ENCODE results near the gene DCLK1.

DCLK1 gene

DNA sequence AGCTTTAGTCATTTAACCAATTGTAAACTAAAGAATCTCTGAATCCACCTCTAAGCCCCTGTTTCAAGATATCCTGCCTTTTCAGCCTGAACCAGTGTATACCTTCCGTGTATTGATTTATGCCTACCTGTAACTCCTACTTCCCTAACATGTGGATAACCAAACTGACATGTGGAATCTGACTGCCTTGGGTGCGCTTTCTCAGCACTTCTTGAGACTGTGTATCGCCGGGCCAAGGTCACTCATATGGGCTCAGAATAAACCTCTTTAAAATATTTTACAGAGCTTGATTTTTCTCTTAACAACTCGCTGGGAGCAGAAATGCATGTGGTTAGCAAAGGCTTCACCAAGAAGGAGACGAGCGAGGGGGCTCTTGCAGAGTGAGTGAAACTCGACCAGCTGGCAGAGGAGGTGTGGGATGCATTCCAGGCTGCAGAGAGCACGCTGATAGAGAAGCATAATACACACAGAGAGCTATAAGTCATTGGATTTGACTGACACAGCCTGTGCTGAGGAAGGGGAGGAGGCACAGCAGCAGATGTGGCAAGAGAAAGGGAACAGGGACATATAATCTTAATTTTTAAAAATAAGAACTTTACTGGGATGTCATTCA is 386.5 kb downstream of the DCLK1 start:
- peaks cover 10 to 15% of the 10 kb centered on the region in 2 donors for H3K9me3 Mint-ChIP-seq
- DNase-seq, result no peak
- H3K4me1 Mint-ChIP-seq (ENCODE audit: low read depth in 2 of 2), result no peaks in the 10 kb centered on the region
- no peak overlapping the region for H3K27ac Mint-ChIP-seq
- no peak for ATAC-seq (replicated peaks)
- H3K4me3 Mint-ChIP-seq, result no peak overlapping the region
- H3K27me3 Mint-ChIP-seq, result no peaks in the 10 kb centered on the region
- peaks cover 3% of the 10 kb centered on the region for H3K36me3 Mint-ChIP-seq (ENCODE audit: insufficient read depth)

- H3K27me3 Mint-ChIP-seq, result no peaks in the 10 kb centered on the region
- ATAC-seq (replicated peaks) (no peak), DNase-seq (no peak)
- H3K4me3 Mint-ChIP-seq, result no peak overlapping the region
- no peak overlapping the region for H3K27ac Mint-ChIP-seq
- peaks cover 3% of the 10 kb centered on the region for H3K36me3 Mint-ChIP-seq (ENCODE audit: insufficient read depth)
- H3K9me3 Mint-ChIP-seq, result peaks cover 10 to 15% of the 10 kb centered on the region in 2 donors
- no peaks in the 10 kb centered on the region for H3K4me1 Mint-ChIP-seq (ENCODE audit: low read depth in 2 of 2)
Measured at GRCh38 chr13:35744144-35744543, 387.0 kb downstream of the DCLK1 start.

DNA sequence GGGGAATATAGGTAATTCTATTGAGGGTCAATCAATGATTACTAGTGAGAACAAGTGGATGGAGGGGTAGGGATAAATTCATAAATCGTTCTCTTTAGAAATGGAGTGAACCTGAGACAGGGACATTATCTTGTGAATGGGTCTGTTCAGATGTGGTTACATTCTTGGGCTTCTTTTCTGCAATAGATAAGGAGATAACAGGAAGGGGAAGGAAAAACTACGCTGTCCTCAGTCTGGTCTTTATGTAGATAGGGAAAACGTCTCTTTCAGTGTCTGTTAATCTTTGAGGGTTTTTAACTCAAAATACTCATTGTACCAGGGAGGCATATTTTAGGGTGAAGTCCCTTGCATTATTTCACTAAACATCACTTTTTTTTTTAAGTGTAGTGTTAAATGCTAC is 388.0 kb downstream of the DCLK1 start:
- Mint-ChIP-seq H3K27ac (no peak overlapping the region), H3K4me1 (ENCODE audit: low read depth in 2 of 2) (no peaks in the 10 kb centered on the region), H3K36me3 (ENCODE audit: insufficient read depth) (peaks cover 2% of the 10 kb centered on the region), H3K4me3 (no peak overlapping the region), H3K9me3 (peaks cover 13 to 15% of the 10 kb centered on the region in 2 donors), H3K27me3 (no peaks in the 10 kb centered on the region)
- no peak for DNase-seq
- ATAC-seq (replicated peaks), result no peak

GRCh38 chr13:35741657-35742056 is 389.5 kb downstream of the DCLK1 start:
- H3K36me3 Mint-ChIP-seq (ENCODE audit: insufficient read depth), result no peaks in the 10 kb centered on the region
- ATAC-seq (replicated peaks) (no peak), DNase-seq (no peak)
- H3K27ac Mint-ChIP-seq, result no peak overlapping the region
- H3K27me3 Mint-ChIP-seq, result no peaks in the 10 kb centered on the region
- peaks cover 8 to 10% of the 10 kb centered on the region in 2 donors for H3K9me3 Mint-ChIP-seq
- H3K4me3 Mint-ChIP-seq, result no peak overlapping the region
- H3K4me1 Mint-ChIP-seq (ENCODE audit: low read depth in 2 of 2), result no peaks in the 10 kb centered on the region

DNA sequence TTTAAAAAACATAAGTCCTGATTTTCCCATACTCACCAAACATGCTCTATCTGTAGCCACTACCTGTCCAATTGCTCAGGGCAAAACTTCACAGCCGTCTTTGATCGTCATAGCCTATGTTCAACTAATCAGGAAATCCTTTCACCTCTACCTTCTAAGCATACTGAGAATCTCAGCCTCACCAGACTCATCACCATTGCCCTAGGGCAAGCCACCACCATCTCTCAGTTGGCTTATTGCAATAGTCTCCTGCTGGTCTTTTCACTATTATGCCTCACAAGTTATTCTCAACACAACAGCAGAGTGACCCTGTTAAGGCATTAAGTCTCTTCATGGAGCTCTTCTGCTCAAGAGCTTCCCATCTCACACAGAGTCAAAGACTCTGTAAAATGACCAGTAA is 394.3 kb downstream of the DCLK1 start:
- DNase-seq (no peak), ATAC-seq (replicated peaks) (no peak)
- Mint-ChIP-seq H3K4me1 (ENCODE audit: low read depth in 2 of 2) (no peaks in the 10 kb centered on the region), H3K9me3 (peaks cover 5 to 25% of the 10 kb centered on the region in 2 donors), H3K36me3 (ENCODE audit: insufficient read depth) (no peaks in the 10 kb centered on the region), H3K4me3 (no peak overlapping the region), H3K27me3 (no peaks in the 10 kb centered on the region), H3K27ac (no peak overlapping the region)

DNA sequence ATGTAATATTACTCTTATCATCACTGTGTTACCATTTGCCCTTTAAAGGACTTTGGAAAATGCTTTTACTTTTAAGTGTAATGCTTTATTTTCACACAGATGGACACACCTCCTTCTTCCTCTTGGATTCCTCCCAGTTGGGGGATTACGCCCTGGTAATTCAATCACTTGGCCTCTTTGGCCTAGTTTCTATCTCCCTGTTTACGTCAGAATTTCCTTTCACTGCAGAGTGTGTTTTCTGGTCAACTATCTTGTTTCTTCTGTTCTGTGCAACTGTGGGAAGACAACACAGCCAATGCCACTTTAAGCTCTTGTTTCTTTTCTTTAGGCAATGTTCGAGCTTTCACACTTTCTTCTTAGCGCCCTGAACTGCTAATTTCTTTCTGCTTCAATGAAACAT is 397.4 kb downstream of the DCLK1 start:
- Mint-ChIP-seq H3K4me1 (ENCODE audit: low read depth in 2 of 2) (no peaks in the 10 kb centered on the region), H3K27me3 (no peaks in the 10 kb centered on the region), H3K36me3 (ENCODE audit: insufficient read depth) (no peaks in the 10 kb centered on the region), H3K4me3 (no peak overlapping the region), H3K9me3 (peaks cover 6 to 17% of the 10 kb centered on the region in 2 donors), H3K27ac (no peak overlapping the region)
- ATAC-seq (replicated peaks) (no peak), DNase-seq (no peak)

- Mint-ChIP-seq H3K9me3 (peaks cover 5 to 17% of the 10 kb centered on the region in 2 donors), H3K4me1 (ENCODE audit: low read depth in 2 of 2) (no peaks in the 10 kb centered on the region), H3K36me3 (ENCODE audit: insufficient read depth) (no peaks in the 10 kb centered on the region), H3K4me3 (no peak overlapping the region), H3K27ac (no peak overlapping the region), H3K27me3 (no peaks in the 10 kb centered on the region)
- no peak for DNase-seq
- ATAC-seq (replicated peaks), result no peak
Measured at GRCh38 chr13:35732565-35732964, 398.6 kb downstream of the DCLK1 start.

GRCh38 chr13:35731471-35731870 is 399.7 kb downstream of the DCLK1 start:
- Mint-ChIP-seq H3K9me3 (peaks cover 5 to 17% of the 10 kb centered on the region in 2 donors), H3K27me3 (no peaks in the 10 kb centered on the region), H3K36me3 (ENCODE audit: insufficient read depth) (no peaks in the 10 kb centered on the region), H3K4me1 (ENCODE audit: low read depth in 2 of 2) (no peaks in the 10 kb centered on the region), H3K27ac (no peak overlapping the region), H3K4me3 (no peak overlapping the region)
- ATAC-seq (replicated peaks) (no peak), DNase-seq (no peak)

DNA sequence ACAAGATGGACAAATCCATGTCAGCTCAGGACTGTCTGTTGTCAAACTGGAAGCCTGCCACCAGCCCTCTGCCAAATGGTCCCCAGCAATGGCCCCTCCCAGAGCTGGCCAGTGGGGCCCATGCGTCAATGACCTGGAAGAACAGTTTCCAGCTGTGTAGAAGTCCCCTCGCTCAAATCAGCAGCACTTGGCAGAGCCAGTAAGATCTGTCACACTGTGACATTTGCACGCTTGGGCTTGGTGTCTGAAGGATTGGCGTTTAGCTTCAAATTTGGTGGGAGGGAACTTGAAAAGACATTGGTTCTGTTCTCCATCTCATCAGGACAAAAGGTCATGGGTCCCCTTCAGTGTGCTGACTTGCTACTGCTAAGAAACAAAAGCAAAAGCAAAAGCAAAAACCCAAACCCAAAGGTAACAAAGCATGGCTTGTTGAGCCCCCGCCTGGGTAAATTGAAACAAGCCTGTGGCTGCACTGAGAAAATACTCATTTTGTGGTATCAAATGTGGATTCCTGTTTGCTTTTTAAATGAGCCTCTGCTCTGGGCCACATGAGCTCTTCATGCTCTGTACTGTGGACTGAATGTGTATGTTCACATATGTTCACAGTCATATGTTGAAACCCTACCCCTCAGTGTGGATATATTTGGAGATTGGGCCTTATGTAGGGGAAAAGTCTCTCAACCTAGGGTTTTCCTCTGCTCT is 401.1 kb downstream of the DCLK1 start:
- no peak overlapping the region for H3K27ac Mint-ChIP-seq
- peaks cover 6 to 16% of the 10 kb centered on the region in 2 donors for H3K9me3 Mint-ChIP-seq
- no peaks in the 10 kb centered on the region for H3K4me1 Mint-ChIP-seq (ENCODE audit: low read depth in 2 of 2)
- no peaks in the 10 kb centered on the region for H3K27me3 Mint-ChIP-seq
- H3K4me3 Mint-ChIP-seq, result no peak overlapping the region
- no peaks in the 10 kb centered on the region for H3K36me3 Mint-ChIP-seq (ENCODE audit: insufficient read depth)
- no peak for ATAC-seq (replicated peaks)
- DNase-seq, result no peak

GRCh38 chr13:35727881-35728280 is 403.3 kb downstream of the DCLK1 start:
- ATAC-seq (replicated peaks) (no peak), DNase-seq (no peak)
- Mint-ChIP-seq H3K9me3 (peaks cover 0 to 6% of the 10 kb centered on the region in 2 donors), H3K4me1 (ENCODE audit: low read depth in 2 of 2) (no peaks in the 10 kb centered on the region), H3K27ac (no peak overlapping the region), H3K4me3 (no peak overlapping the region), H3K36me3 (ENCODE audit: insufficient read depth) (no peaks in the 10 kb centered on the region), H3K27me3 (no peaks in the 10 kb centered on the region)

DNA sequence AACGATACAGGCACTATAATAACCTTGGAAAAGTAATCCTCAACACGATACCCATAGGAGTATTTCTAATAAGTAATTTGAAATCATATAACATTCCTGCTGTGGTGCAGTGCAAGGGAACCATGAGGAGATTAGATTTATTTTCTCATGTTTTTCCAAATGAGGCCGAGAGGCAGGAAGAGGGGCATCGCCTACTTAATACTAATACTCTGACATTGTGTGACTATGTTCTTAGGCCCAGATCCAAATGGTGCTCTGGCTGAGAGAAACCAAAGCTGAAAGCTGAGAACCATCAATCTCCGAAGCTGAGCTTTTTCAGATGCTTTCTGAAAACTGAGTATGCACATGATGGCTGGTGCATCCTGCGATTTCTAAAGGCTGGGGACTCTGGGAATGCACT is 406.7 kb downstream of the DCLK1 start:
- Mint-ChIP-seq H3K4me3 (no peak overlapping the region), H3K27me3 (no peaks in the 10 kb centered on the region), H3K27ac (no peak overlapping the region), H3K4me1 (ENCODE audit: low read depth in 2 of 2) (no peaks in the 10 kb centered on the region), H3K9me3 (peaks cover 0 to 4% of the 10 kb centered on the region in 2 donors), H3K36me3 (ENCODE audit: insufficient read depth) (no peaks in the 10 kb centered on the region)
- ATAC-seq (replicated peaks), result no peak
- no peak for DNase-seq

- DNase-seq (no peak), ATAC-seq (replicated peaks) (no peak)
- no peak overlapping the region for H3K4me3 Mint-ChIP-seq
- no peaks in the 10 kb centered on the region for H3K27me3 Mint-ChIP-seq
- no peaks in the 10 kb centered on the region for H3K4me1 Mint-ChIP-seq (ENCODE audit: low read depth in 2 of 2)
- H3K27ac Mint-ChIP-seq, result no peak overlapping the region
- no peaks in the 10 kb centered on the region for H3K36me3 Mint-ChIP-seq (ENCODE audit: insufficient read depth)
- peaks cover 0 to 3% of the 10 kb centered on the region in 2 donors for H3K9me3 Mint-ChIP-seq
Measured at GRCh38 chr13:35723821-35724220, 407.4 kb downstream of the DCLK1 start.

DNA sequence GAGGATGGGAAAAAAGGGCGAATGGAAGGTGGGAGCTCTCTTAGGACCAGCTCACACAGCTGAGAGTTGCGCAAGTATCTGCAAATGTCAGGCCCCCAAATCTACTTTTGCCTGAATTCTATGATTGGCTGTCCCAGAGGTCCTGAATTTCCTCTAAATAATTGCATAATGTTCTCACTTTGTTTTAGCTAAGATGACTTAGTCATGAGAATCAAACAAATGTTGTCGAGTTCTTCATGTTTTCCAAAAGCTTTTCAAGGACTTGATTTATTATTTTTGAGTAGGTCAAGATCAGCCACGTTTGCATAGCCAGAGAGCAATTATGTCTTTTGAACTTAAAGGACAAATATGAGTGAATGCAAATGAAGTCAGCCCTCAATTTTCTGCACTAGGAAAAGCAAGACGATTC is 408.1 kb downstream of the DCLK1 start:
- Mint-ChIP-seq H3K4me3 (no peak overlapping the region), H3K36me3 (ENCODE audit: insufficient read depth) (no peaks in the 10 kb centered on the region), H3K4me1 (ENCODE audit: low read depth in 2 of 2) (no peaks in the 10 kb centered on the region), H3K9me3 (peaks cover 0 to 1% of the 10 kb centered on the region in 2 donors), H3K27me3 (no peaks in the 10 kb centered on the region), H3K27ac (no peak overlapping the region)
- no peak for ATAC-seq (replicated peaks)
- DNase-seq, result no peak

- no peak for ATAC-seq (replicated peaks)
- Mint-ChIP-seq H3K27me3 (no peaks in the 10 kb centered on the region), H3K4me1 (ENCODE audit: low read depth in 2 of 2) (no peaks in the 10 kb centered on the region), H3K9me3 (peaks cover 0 to 1% of the 10 kb centered on the region in 2 donors), H3K27ac (no peak overlapping the region), H3K36me3 (ENCODE audit: insufficient read depth) (no peaks in the 10 kb centered on the region), H3K4me3 (no peak overlapping the region)
- no peak for DNase-seq
Measured at GRCh38 chr13:35722458-35723052, 408.6 kb downstream of the DCLK1 start.

All from effector memory CD8-positive, alpha-beta T cell (primary cell).